Measurements from ENCODE around the gene KCNJ11.

The KCNJ11 gene

GRCh38 chr11:17376493-17376892, 12.0 kb downstream of the KCNJ11 start:
- Mint-ChIP-seq H3K27me3 (no peaks in the 10 kb centered on the region), H3K27ac (no peak overlapping the region), H3K36me3 (peaks cover 44 to 47% of the 10 kb centered on the region in 2 donors), H3K9me3 (peaks cover 12 to 17% of the 10 kb centered on the region in 2 donors), H3K4me3 (no peak overlapping the region), H3K4me1 (no peaks in the 10 kb centered on the region)
- no peak for ATAC-seq (replicated peaks)
- no peak for DNase-seq

DNA sequence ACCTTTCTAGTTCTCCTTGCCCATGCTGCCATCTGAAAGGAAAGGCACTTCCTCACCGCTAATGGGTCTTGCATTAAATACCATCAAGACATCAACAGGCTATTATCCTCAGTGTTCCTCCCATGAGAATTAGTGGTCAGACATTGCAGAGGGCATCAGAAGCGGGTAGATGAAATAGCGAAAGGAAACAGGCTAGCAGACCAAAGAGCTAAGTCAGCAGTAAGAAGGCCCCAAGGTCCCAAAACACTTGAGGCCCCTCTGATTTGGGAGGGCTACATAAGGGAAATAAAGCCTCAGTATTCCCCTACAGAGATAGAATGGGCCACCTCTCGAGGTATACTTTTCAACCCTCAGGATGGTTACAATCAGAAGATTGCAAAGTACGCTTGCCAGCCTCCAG, 12.9 kb downstream of the KCNJ11 start:
- Mint-ChIP-seq H3K4me1 (no peaks in the 10 kb centered on the region), H3K36me3 (peaks cover 53 to 54% of the 10 kb centered on the region in 2 donors), H3K9me3 (peaks cover 19 to 26% of the 10 kb centered on the region in 2 donors), H3K27me3 (no peaks in the 10 kb centered on the region), H3K4me3 (no peak overlapping the region), H3K27ac (no peak overlapping the region)
- ATAC-seq (replicated peaks) (no peak), DNase-seq (no peak)

DNA sequence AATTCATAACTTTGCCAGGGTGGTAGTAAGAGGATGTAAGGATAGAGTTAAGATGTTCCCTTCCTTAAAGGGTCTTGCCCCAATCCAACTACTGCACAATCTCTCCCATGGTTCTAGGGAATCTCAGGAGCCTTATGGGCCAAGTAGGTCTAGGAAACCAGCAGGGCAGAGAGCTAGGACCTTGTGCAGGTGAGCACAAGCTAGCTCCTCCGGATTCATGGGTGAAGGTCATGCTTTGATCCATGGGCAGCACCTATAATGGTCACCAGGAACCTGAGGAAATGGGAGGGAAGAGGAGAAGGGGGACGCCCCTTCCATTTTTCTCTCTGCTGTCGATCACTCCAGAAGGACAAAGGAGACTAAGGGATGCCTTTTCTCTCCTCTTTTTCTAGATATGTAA, 16.8 kb downstream of the KCNJ11 start:
- ATAC-seq (replicated peaks): no peak
- Mint-ChIP-seq H3K27ac (no peak overlapping the region), H3K4me3 (no peak overlapping the region), H3K4me1 (no peaks in the 10 kb centered on the region), H3K36me3 (peaks cover 79% of the 10 kb centered on the region in 2 donors), H3K9me3 (peaks cover 28 to 40% of the 10 kb centered on the region in 2 donors), H3K27me3 (no peaks in the 10 kb centered on the region)
- DNase-seq: no peak

- peaks cover 72 to 74% of the 10 kb centered on the region in 2 donors for H3K36me3 Mint-ChIP-seq
- ATAC-seq (replicated peaks) (no peak), DNase-seq (no peak)
- peaks cover 28 to 40% of the 10 kb centered on the region in 2 donors for H3K9me3 Mint-ChIP-seq
- no peaks in the 10 kb centered on the region for H3K4me1 Mint-ChIP-seq
- no peaks in the 10 kb centered on the region for H3K27me3 Mint-ChIP-seq
- no peak overlapping the region for H3K4me3 Mint-ChIP-seq
- no peak overlapping the region for H3K27ac Mint-ChIP-seq
Observed at GRCh38 chr11:17369684-17370243, 18.7 kb downstream of the KCNJ11 start.

- H3K27ac Mint-ChIP-seq: no peak overlapping the region
- ATAC-seq (replicated peaks): no peak
- H3K27me3 Mint-ChIP-seq: no peaks in the 10 kb centered on the region
- no peak for DNase-seq
- H3K4me3 Mint-ChIP-seq: no peak overlapping the region
- H3K36me3 Mint-ChIP-seq: peaks cover 67 to 69% of the 10 kb centered on the region in 2 donors
- H3K9me3 Mint-ChIP-seq: peaks cover 28 to 40% of the 10 kb centered on the region in 2 donors
- no peaks in the 10 kb centered on the region for H3K4me1 Mint-ChIP-seq
Observed at GRCh38 chr11:17369094-17369493, 19.4 kb downstream of the KCNJ11 start.

DNA sequence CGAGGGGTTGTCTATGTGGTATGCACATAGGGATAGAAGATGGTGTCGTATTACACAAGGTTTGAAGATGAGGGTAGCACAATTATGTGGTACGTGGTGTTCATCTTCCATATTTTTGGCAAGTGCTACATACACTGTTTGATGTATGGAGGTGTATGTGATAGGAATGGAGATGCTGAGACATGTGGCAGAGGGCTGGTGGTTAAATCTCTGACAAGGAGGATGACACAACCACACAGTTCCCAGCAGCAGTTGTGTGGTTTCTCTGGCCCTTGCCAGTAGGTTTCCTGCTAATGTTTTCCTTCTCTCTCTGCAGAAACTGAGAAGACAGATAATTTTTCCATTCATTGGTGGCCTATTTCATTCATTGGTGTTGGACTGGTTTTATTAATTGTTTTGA, 19.9 kb downstream of the KCNJ11 start:
- ATAC-seq (replicated peaks) (no peak), DNase-seq (no peak)
- Mint-ChIP-seq H3K27ac (no peak overlapping the region), H3K27me3 (no peaks in the 10 kb centered on the region), H3K36me3 (peaks cover 66 to 68% of the 10 kb centered on the region in 2 donors), H3K4me3 (no peak overlapping the region), H3K4me1 (no peaks in the 10 kb centered on the region), H3K9me3 (peaks cover 26 to 40% of the 10 kb centered on the region in 2 donors)

- Mint-ChIP-seq H3K4me3 (no peak overlapping the region), H3K4me1 (no peaks in the 10 kb centered on the region), H3K27me3 (no peaks in the 10 kb centered on the region), H3K27ac (no peak overlapping the region), H3K9me3 (peaks cover 18 to 27% of the 10 kb centered on the region in 2 donors), H3K36me3 (peaks cover 52 to 57% of the 10 kb centered on the region in 2 donors)
- ATAC-seq (replicated peaks) (no peak), DNase-seq (no peak)
Observed at GRCh38 chr11:17366495-17366894, 22.0 kb downstream of the KCNJ11 start.

DNA sequence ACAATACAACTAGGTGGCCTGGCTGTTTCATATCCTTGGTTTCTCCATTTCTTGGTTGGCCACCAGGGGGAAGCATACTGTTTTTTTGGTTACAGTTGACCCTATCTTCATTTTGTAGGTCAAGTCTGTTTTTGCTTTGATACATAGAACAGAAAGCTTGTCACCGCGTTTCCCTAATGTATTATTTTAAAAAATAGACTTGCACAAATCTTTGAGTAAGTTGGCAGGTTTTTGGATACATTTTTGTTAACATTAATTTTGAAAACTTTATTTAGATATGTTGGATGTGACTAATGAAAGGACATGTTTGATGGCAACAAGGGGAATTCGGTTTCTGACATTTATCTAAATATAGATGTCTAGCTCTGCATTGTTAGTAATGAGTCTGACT, 33.9 kb downstream of the KCNJ11 start:
- peaks cover 9 to 39% of the 10 kb centered on the region in 2 donors for H3K4me1 Mint-ChIP-seq
- DNase-seq (peak; percentile 66), ATAC-seq (replicated peaks) (peak; percentile 55 to 57)
- H3K36me3 Mint-ChIP-seq: peaks cover 5 to 8% of the 10 kb centered on the region in 2 donors
- H3K9me3 Mint-ChIP-seq: no peaks in the 10 kb centered on the region
- peak overlapping the region in 1 of 2 donors; percentile 84 for H3K4me3 Mint-ChIP-seq
- peaks cover 7 to 9% of the 10 kb centered on the region in 2 donors for H3K27me3 Mint-ChIP-seq
- no peak overlapping the region for H3K27ac Mint-ChIP-seq

DNA sequence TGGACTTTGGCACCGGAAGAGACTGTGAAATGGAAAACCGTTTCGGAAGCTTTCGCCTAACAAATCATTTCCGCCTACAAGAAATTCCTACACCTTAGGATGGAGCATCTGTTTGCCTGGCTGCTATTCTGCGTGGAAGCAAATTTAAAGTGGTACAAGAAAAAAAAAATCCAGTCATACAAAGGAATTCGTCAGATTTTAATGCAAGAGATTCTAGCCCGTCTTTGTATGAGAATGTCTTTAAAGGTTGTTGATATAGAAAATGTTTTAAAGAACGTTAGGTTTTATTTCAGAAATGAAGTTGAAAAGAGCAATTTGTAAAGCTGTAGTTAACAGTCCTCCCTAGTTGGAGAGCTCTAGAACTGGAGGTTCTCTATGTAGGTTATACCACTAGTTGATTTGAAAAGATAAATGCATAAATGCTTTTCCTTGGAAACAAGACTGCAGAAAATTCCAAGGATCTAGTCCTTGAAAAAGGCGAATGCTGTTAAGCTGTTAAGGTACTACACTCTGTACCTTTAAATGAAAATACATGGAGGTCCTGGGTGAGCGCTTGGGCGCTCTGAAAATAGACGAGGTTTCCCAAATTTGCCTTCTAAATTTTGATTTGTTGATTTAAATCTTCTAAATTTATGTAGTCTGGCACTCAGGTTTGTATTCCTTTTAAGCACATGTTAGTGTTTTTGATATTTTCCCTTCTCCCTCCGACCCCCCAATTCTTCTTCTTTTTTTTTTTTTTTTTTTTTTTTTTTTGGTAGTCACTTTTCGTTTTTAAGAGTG, 34.4 kb downstream of the KCNJ11 start:
- Mint-ChIP-seq H3K36me3 (peaks cover 5 to 7% of the 10 kb centered on the region in 2 donors), H3K27me3 (peaks cover 7 to 9% of the 10 kb centered on the region in 2 donors)
- no peak for ATAC-seq (replicated peaks)

DNA sequence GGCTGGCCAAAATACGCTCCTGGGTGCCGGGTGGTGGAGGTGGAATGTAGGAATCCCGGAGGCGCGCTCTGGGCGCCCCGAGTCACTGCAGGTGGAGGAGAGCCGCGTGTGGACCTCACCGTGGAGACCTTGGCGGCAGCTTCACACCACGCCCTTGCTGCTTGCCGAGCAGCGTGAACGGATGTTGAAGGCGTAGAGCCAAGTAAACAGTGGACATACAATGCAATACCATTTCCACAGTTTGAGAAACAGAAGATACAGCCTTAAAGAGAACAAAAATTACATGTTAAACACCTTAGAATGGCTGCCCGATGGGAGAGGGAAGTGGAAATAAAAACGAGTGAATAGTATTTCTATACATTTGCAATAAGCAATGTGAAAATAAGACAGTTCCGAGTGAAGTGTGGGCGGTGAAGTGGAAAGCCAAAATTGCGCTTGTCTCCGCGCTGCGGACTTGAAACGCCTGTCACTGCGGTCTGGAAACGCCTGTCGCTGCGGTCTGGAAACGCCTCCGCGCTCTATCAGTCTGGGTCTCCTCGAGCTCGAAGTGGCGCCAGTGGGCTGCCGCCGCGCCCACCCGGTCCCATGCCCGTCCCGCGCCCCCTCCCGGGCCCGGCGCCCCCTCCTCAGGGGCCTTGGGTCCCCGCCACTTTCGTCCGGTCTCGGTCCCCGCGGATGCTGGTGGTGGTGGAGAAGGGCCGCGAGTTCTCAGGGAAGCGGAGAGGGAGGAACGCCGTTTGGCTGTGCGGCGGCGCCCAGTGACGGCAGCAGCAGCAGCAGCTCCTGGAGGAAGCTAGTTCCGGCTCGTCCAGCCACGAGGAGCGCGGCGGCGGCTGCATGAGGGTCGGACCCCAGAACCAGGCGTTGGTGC, 35.3 kb downstream of the KCNJ11 start:
- peak overlapping the region; percentile 75 for H3K27ac Mint-ChIP-seq
- DNase-seq (peak; percentile 40), ATAC-seq (replicated peaks) (peak; percentile 66 to 68)
- H3K4me3 Mint-ChIP-seq: peak overlapping the region; percentile 84 to 88
- no peaks in the 10 kb centered on the region for H3K9me3 Mint-ChIP-seq
- peaks cover 5 to 6% of the 10 kb centered on the region in 2 donors for H3K36me3 Mint-ChIP-seq
- H3K27me3 Mint-ChIP-seq: peaks cover 7 to 9% of the 10 kb centered on the region in 2 donors
- H3K4me1 Mint-ChIP-seq: peaks cover 9 to 39% of the 10 kb centered on the region in 2 donors

More for the DNA sequence above, 34.4 kb downstream of the KCNJ11 start:
- peak overlapping the region; percentile 84 to 88 for H3K4me3 Mint-ChIP-seq
- peaks cover 9 to 39% of the 10 kb centered on the region in 2 donors for H3K4me1 Mint-ChIP-seq
- peak overlapping the region; percentile 75 for H3K27ac Mint-ChIP-seq
- DNase-seq: no peak
- H3K9me3 Mint-ChIP-seq: no peaks in the 10 kb centered on the region

DNA sequence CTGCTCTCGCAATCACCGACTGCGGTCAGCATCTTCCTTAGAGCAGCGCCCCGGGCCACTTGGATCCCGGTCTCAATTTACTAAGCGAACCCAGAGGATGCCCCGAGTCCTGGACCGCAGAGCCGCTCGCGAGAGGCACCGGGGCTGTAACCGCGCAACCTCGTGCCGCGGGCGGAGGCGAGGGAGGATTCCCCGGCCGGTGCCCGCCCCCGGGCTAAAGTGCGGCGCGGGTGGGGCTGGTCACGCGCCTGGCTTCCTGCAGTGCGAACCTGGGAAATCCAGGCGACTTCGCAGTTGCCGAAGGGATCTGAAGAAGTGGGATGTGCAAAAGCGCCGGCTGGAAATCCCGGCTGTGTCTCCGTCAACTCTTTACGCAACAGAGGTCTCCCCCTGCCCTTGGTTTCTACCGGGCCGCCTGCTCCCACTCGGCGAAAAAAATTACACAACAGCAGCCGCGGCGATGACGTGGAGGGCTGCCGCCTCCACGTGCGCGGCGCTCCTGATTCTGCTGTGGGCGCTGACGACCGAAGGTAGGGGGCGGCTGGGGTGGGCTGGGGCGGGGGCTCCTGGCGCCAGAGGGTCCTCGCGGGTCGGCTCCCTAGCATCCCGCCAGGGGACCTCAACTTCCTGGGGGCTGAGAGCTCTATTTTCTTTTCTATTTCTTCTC, 36.8 kb downstream of the KCNJ11 start, which contains the start of gene NCR3LG1:
NCR3LG1 (plus strand) TSS at position 291 of the 667 bp plus-strand sequence; CDS start at position 461, 170 bp downstream.
- Mint-ChIP-seq H3K9me3 (no peaks in the 10 kb centered on the region), H3K4me1 (peaks cover 9 to 39% of the 10 kb centered on the region in 2 donors), H3K36me3 (peaks cover 4 to 5% of the 10 kb centered on the region in 2 donors), H3K27ac (peak within 1 kb of the TSS; percentile 87), H3K27me3 (peaks cover 7 to 9% of the 10 kb centered on the region in 2 donors), H3K4me3 (peak within 1 kb of the TSS; percentile 84 to 88)
- ATAC-seq (replicated peaks) (peak; percentile 54), DNase-seq (peak; percentile 38)

- H3K4me3 Mint-ChIP-seq: peak overlapping the region; percentile 84 to 88
- ATAC-seq (replicated peaks) (no peak), DNase-seq (no peak)
- peaks cover 9 to 39% of the 10 kb centered on the region in 2 donors for H3K4me1 Mint-ChIP-seq
- peak overlapping the region; percentile 87 for H3K27ac Mint-ChIP-seq
- H3K27me3 Mint-ChIP-seq: peaks cover 7 to 9% of the 10 kb centered on the region in 2 donors
- no peaks in the 10 kb centered on the region for H3K36me3 Mint-ChIP-seq
- H3K9me3 Mint-ChIP-seq: no peaks in the 10 kb centered on the region
Observed at GRCh38 chr11:17351172-17351509, 37.3 kb downstream of the KCNJ11 start.

DNA sequence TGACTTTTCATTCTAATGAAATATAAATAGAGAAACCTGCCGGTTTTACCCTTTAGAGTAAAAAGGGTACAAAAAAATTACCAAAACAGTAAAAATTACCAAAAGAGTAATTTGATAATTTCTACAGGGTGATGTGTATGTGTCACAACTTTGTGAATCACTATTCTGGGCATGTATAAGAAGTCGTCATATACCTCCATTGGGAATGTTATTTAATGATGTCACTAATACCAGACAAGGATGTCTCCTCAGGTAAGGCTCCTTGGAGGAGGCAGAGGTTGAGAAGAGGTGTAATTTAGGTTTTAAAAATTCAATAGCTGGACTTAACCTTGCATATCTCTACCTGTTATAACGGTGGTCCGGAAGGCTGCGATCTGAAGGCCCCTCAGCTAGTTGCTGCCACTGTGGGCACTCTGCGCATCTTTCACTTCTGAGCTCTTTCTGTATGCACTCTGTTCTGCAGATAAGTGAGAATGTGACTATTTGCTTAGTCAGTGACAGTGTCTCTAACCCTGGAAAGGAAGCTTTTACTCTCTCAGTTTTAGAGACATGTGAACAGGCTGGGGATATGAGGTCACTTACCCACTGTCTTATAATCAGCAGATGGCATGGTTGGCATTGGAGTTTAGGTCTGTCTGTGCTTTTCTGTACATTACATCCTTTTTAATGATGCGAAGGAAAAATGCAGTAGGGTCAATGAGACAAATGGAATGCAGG, 37.8 kb downstream of the KCNJ11 start:
- Mint-ChIP-seq H3K27ac (no peak overlapping the region), H3K9me3 (no peaks in the 10 kb centered on the region)
- no peak for DNase-seq

More for the DNA sequence above, 37.8 kb downstream of the KCNJ11 start:
- H3K4me3 Mint-ChIP-seq: peak overlapping the region; percentile 84 to 88
- peaks cover 7 to 9% of the 10 kb centered on the region in 2 donors for H3K27me3 Mint-ChIP-seq
- H3K36me3 Mint-ChIP-seq: no peaks in the 10 kb centered on the region
- ATAC-seq (replicated peaks): no peak
- peaks cover 9 to 39% of the 10 kb centered on the region in 2 donors for H3K4me1 Mint-ChIP-seq
